GM06990 (cell line): ENCODE data around the gene OR2F1.

Experiments used
- DNase-seq: peaks from one replicate; pipeline ENCODE4 v3.0.0-alpha.2; 2011; ENCODE audit not compliant: insufficient read length; ENCODE audit errors: extremely low read depth
- H3K27me3 ChIP-seq: replicated peaks from 2 replicates; pipeline ENCODE4 v1.6.0; 2011; ENCODE audit warnings: low read length; ENCODE audit not compliant: control insufficient read depth, insufficient read depth
- H3K36me3 ChIP-seq: 2 replicates; pipeline ENCODE4 v1.5.1; 2011; ENCODE audit warnings: low read length; ENCODE audit not compliant: control insufficient read depth, insufficient read depth
- H3K4me3 ChIP-seq: replicated peaks from 2 replicates; pipeline ENCODE4 v1.5.1; 2011; ENCODE audit warnings: low read depth, mild to moderate bottlenecking, control low read depth, low read length
- TF ChIP-seq, protein P1 (sequence below): IDR thresholded peaks from 2 replicates; pipeline ENCODE4 v1.5.1; 2011; ENCODE audit warnings: low read length, control low read depth, mild to moderate bottlenecking, inconsistent platforms; ENCODE audit not compliant: insufficient read depth, poor library complexity, severe bottlenecking

OR2F1 gene

GRCh38 chr7:143947111-143947510 lies 7.5 kb upstream of the OR2F1 start:
- H3K27me3 ChIP-seq: no peaks in the 10 kb centered on the region
- TF ChIP-seq, protein P1, sequence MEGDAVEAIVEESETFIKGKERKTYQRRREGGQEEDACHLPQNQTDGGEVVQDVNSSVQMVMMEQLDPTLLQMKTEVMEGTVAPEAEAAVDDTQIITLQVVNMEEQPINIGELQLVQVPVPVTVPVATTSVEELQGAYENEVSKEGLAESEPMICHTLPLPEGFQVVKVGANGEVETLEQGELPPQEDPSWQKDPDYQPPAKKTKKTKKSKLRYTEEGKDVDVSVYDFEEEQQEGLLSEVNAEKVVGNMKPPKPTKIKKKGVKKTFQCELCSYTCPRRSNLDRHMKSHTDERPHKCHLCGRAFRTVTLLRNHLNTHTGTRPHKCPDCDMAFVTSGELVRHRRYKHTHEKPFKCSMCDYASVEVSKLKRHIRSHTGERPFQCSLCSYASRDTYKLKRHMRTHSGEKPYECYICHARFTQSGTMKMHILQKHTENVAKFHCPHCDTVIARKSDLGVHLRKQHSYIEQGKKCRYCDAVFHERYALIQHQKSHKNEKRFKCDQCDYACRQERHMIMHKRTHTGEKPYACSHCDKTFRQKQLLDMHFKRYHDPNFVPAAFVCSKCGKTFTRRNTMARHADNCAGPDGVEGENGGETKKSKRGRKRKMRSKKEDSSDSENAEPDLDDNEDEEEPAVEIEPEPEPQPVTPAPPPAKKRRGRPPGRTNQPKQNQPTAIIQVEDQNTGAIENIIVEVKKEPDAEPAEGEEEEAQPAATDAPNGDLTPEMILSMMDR: no peak
- no peak for DNase-seq
- H3K36me3 ChIP-seq: no peaks in the 10 kb centered on the region
- H3K4me3 ChIP-seq: no peak overlapping the region

DNA sequence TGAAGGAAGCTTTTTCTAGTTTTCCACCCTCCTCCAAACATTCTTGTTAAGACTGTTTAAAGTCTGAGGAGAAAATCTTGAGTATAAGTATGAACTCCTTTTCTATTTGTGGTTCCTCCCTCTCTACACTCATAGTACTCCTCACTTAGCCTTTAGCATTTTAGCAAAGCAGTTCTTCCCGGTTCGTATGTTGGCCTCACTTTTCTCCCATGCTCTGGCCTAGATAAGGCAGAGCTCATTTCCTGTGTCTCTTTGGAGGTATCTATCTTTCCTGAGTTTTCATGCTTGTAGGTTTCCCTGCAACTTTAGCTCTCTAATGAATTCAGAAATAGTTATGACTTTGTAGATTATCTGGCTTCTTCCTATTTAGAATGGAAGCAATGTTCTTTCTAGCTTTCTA lies 5.9 kb upstream of the OR2F1 start:
- Histone ChIP-seq H3K36me3 (no peaks in the 10 kb centered on the region), H3K4me3 (no peak overlapping the region), H3K27me3 (no peaks in the 10 kb centered on the region)
- no peak for DNase-seq
- TF ChIP-seq, protein P1: no peak

- no peak overlapping the region for H3K4me3 ChIP-seq
- no peak for DNase-seq
- TF ChIP-seq, protein P1: no peak
- H3K36me3 ChIP-seq: no peaks in the 10 kb centered on the region
- no peaks in the 10 kb centered on the region for H3K27me3 ChIP-seq
Measured at GRCh38 chr7:143953421-143953820, 1.2 kb upstream of the OR2F1 start.

GRCh38 chr7:143954135-143954534 lies 509 bp upstream of the OR2F1 start:
- H3K36me3 ChIP-seq: no peaks in the 10 kb centered on the region
- H3K27me3 ChIP-seq: no peaks in the 10 kb centered on the region
- H3K4me3 ChIP-seq: no peak overlapping the region
- TF ChIP-seq, protein P1: no peak
- DNase-seq: no peak

DNA sequence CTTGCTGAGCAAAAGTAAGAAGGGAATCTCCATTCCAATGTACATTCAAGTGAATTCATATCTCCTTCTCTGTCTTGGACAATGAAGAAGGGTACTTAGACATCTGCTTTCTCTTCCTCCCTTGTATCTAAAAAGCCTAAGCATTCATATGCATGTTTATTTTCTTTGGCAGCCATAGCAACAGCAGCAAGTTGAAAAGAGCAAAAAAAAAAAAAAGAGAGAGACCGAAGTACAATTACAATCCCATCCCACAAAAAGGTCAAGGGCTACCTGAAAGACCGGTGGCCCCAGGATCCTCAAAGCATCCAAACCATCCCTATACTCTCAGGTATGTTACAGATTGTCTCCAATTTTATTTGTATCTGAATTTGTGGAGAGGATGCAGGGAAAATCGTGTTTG lies 4.1 kb downstream of the OR2F1 start:
- TF ChIP-seq, protein P1: no peak
- Histone ChIP-seq H3K36me3 (no peaks in the 10 kb centered on the region), H3K4me3 (no peak overlapping the region), H3K27me3 (no peaks in the 10 kb centered on the region)
- DNase-seq: no peak

DNA sequence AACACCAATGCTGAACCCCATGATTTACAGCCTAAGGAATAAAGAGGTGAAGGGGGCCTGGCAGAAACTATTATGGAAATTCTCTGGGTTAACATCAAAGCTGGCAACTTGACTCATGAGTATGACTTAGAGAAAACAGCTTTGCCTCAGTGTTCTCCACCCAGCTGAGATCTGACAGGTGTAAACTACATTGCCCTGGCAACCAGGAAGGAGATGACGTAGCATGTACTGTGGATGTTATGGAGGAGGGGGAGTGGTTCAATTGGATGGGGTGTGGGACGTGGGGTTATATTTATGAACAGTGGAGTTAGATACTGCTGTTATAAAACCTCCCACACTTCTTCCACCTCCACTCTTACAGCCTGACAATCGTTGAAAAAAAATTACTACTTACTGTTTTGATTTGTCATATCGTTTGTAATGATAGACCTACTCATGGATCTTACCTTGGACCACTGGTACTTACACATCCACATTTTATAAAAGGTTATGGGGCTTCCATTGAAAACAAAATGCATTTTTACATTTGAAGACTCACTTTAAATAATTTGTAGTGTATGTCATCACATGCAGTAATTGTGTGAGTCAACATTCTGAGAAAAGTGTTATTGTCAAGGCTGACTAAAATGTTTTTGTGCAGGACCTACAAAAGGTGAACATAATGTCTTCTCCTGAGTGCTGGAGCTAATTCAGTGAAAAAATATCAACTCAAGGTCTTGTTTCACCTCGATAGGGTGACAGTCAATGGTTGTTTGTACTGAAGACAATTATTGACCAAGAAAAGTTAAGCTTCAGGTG lies 6.4 kb downstream of the OR2F1 start:
- H3K36me3 ChIP-seq: no peaks in the 10 kb centered on the region
- TF ChIP-seq, protein P1: no peak
- no peak for DNase-seq
- H3K4me3 ChIP-seq: no peak overlapping the region
- no peaks in the 10 kb centered on the region for H3K27me3 ChIP-seq
